AG09319 (cell line): ENCODE measurements around the gene C1orf115.

Experiments used
- DNase-seq: peaks from one replicate; pipeline ENCODE4 v3.0.0-alpha.2; 2010; ENCODE audit warnings: low read depth; ENCODE audit errors: extremely low read depth
- TF ChIP-seq, protein P1 (sequence below): IDR thresholded peaks from 2 replicates; pipeline ENCODE4 v1.5.1; 2011; ENCODE audit warnings: low read depth, mild to moderate bottlenecking, inconsistent platforms, low read length, moderate library complexity

C1orf115 gene

DNA sequence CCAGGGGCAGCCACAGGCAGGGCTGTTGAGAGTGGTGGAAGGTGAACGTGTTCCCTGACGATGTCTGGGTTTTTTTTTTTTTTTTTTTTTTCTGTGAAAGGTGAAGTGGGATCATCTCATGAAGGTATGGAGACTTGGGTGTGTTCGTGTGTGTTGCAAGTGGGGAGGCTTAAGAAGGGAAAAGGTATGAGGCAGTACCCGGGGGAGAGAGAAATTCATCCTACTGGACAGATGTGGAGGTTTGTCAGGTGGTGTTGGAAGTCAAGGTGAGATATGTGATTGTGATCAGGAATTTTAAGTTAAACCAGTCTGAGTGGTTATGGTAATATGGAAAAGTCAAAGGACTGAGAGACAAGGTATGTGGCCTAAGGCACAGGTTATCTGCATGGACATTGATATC, 5.3 kb downstream of the C1orf115 start:
- TF ChIP-seq, protein P1, sequence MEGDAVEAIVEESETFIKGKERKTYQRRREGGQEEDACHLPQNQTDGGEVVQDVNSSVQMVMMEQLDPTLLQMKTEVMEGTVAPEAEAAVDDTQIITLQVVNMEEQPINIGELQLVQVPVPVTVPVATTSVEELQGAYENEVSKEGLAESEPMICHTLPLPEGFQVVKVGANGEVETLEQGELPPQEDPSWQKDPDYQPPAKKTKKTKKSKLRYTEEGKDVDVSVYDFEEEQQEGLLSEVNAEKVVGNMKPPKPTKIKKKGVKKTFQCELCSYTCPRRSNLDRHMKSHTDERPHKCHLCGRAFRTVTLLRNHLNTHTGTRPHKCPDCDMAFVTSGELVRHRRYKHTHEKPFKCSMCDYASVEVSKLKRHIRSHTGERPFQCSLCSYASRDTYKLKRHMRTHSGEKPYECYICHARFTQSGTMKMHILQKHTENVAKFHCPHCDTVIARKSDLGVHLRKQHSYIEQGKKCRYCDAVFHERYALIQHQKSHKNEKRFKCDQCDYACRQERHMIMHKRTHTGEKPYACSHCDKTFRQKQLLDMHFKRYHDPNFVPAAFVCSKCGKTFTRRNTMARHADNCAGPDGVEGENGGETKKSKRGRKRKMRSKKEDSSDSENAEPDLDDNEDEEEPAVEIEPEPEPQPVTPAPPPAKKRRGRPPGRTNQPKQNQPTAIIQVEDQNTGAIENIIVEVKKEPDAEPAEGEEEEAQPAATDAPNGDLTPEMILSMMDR = no peak
- DNase-seq = no peak

DNA sequence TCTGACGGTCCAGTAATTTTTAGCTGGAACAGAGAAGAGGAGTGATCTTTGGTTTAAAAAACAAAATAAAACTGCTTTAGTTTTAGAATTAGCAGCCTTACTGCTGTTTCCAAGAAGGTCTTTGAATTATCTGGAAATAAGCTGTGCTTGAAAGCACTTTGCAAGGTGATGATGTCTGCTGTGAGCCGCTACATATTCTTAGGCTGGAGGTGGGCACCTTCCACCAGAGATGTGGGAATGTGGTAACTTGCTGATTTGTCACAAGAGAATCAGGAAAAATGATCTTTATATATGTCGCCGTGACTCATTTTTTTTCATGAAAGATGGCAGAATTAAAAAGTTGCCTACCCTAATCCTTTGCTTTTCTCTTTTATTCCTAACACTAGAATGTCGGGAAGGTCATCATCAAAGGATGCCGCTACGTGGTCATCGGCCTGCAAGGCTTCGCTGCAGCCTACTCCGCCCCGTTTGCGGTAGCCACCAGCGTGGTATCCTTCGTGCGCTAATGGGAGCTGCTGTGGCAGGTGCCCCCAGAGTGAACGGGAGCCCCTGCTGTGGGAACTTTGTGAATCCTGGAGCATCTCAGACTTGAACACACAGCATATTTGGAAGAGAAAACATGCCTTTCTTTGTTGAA, 6.2 kb downstream of the C1orf115 start:
- TF ChIP-seq, protein P1 = no peak
- DNase-seq = no peak

DNA sequence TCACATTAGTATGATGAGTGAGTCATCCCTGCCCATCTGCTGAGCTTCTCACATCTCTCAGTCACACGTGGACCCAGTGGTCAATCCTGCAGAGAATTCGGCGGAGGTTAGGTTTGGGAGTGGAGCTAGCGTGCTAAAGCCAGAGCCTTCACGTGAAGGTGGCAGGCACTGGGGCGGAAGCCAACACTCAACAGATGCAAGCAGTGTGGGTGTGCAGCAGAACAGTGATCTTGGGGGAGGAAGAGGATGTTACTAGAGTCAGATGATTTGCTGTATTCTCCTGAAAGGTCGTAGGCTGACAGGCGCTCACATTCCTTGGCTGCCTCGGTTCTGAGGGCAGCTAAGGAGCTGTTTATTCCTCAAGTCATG, 6.7 kb downstream of the C1orf115 start:
- TF ChIP-seq, protein P1 = no peak
- DNase-seq = no peak

DNA sequence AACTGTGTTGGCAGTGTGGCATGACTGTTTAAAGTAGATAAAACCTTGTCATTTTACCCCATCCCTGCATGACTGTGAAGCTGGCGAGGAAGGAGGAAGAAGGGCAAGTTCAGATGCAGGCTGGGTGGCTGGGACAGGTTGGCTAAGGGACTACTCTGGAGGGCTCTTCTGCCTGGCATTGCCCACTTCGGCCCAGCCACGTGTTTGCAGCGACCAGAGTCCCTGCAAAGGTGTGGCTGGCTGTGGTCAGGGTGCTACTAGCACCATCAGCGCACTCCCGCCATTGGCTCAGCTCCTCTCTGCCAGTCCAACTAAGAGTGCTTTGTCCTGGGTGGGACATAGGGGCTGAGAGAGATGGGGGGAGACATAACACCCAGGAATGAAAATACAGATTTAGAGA, 7.2 kb downstream of the C1orf115 start:
- TF ChIP-seq, protein P1 = no peak

DNA sequence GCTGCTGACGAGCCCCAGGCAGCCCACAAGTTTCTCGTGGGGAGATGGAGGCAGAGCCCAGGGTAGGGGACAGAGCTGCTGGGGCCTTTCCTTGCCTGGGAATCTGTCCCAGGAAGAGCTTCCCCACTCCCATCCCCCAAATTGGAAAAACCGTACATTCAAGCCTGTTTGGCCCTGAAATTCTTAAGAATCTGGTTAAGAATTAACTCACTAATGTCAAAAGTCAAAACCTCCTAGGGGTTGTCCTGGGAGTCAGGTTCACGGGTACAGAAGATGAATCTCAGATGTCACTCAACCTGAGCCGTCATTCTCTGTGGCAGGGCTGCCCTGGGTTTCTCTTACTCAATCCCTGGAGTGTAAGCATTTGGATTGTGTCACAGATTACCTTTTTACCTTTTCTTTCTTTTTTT, 8.4 kb downstream of the C1orf115 start:
- TF ChIP-seq, protein P1 = no peak
- DNase-seq = no peak

More for the DNA sequence above, 7.2 kb downstream of the C1orf115 start:
- DNase-seq = no peak

DNA sequence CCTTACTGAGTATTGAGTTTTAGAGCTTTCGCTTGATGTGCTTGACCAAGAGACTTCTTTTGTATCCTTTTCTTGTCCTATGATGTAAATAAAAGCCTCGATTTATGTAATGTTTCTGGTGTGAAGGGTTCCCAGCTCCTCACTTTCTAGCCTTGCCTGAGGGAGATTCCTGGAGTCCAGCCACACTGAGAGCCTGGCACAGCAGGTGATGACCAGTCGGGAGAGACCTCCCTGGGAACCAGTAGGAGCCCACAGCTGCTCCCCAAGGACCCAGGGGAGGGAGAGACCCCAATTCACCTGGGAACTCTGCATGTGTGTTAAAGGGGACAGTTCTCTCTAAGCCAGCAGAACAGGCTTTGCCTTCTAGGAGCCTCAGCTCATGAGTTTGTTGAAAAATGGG, 8.9 kb downstream of the C1orf115 start:
- TF ChIP-seq, protein P1 = no peak
- no peak for DNase-seq

DNA sequence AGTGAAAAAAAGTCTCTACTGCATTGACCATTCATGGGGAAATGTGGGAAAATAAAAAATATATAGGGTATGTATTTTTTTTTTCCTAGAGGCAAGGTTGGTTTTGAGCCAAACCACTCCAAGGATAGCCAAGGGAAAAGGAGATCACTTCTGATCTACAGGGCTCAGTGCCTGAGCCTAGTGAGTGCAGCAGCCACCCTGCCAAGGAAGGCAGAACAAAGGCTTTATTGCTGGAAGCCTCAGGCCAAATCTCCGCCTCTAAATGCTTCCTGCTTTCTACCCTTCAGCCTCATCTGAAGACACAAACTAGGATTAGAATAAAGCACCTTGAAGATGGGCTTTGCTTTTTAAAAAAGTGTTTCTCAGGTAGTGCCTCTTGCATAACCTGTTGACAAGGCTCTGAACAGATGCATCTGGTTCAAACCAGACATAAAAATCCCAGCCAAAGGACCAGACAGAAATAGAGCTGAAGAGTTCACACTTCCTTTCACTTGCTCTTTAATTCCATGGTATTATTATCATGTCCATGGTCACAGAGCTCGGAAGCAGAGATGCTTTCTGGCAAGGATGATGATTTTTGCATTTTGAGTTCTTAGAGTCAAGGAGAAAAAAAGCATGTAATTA, 10.5 kb downstream of the C1orf115 start:
- TF ChIP-seq, protein P1 = no peak
- no peak for DNase-seq
